Measurements from ENCODE around the gene GLRX.
"Not testable (repeated sequence)": the region's sequence is repeated elsewhere in the genome, so short reads cannot be mapped to it uniquely, and the experiment has no call there.

The GLRX gene

GRCh38 chr5:95830226-95830625 is 7.7 kb upstream of the GLRX start:
- DNase-seq (ENCODE audit: extremely low read depth in 1 of 2, low read depth in 1 of 2), result no peak

- no peak for DNase-seq (ENCODE audit: extremely low read depth in 1 of 2, low read depth in 1 of 2)
These were observed 5.3 kb upstream of the GLRX start for GRCh38 chr5:95827892-95828246.

DNA sequence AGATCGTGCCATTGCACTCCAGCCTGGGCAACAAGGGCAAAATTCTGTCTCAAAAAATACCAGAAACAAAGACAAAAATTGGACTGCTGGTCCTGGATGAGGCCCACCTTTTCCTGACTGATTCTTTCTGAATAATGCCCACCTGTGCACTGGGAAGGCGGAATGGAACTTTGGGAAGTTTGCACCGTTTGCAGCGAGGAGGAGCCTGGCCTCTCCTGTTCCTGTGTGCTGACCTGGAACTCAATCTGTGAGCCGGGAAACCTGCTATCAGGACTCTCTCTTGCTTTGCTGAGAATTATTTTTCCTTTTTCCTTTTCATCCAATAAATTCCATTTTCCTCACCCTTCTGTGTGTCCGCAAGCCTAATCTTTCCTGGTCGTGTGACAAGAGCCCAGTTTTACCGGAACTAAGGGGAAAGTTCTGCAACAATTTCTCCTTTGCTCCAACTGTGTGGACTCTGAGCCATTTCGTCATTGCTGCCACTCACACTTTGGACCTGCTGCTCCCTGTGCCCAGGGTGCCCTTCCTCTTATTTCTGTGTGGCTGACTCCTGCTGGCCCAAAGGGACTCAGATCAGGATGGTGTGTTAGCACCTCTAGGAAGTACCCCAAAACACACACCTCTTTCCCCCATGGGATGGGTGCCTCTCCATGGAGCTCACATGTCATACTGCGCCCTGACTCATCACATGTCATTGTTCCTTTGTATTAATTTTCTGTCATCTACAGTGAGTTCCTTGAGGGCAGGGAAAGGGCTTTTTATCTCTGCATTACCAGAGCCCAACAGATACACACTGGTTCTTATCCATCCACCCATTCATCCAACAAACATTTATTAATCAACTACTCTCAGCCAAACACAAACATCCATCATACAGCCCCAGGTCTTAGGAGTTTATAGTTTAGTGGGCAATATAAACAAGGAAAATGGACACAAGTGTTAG is 4.7 kb upstream of the GLRX start:
- no peak for DNase-seq (ENCODE audit: extremely low read depth in 1 of 2, low read depth in 1 of 2)

- DNase-seq (ENCODE audit: extremely low read depth in 1 of 2, low read depth in 1 of 2), result no peak
These were observed 3.0 kb upstream of the GLRX start for GRCh38 chr5:95825495-95825894.

DNA sequence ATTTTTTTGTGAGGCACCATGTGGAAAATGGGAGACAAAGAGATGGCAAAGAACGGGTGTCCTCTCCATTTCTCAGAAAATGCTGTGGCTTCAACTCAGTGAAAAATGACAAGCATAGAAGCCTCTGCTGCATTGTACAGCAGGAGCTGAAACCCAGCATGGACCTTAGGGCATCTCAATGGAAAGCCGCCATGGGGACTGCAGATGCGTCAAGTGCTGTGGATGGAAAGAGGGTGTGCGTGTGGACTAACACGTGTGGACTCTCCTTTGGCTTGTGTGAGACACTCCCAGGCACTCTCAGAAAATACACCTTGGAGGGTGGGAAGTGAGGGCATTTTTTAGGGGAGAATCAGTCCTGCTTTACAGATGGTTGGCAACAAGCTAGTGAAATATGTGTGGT is 2.2 kb upstream of the GLRX start:
- no peak for DNase-seq (ENCODE audit: extremely low read depth in 1 of 2, low read depth in 1 of 2)

- no peak for DNase-seq (ENCODE audit: extremely low read depth in 1 of 2, low read depth in 1 of 2)
These were observed 1.4 kb upstream of the GLRX start for GRCh38 chr5:95823738-95824609.

DNA sequence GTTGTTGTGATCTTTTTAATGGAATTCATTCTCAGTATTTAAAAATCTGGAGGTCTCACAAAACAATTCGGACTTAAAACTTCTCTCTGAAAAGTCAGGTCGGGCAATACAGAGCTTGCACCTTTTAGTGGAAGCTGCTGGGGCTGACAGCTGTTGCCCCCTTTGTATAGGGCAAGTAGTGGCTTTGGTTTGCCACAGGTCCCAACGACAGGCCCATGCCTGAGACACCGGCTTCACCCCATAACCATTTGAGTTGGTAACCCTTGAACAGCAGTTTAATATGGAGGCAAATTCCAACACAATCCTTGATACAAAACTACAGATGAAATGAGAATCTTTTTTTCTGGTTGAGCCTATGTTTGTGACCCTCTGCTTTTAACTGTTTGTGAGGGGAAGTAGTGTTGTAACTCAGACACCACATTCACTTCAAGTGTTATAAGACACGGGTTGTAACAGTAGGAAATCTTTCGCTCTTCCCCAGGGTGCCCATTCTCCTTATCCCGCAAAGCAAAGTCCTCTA is 752 bp upstream of the GLRX start:
- DNase-seq (ENCODE audit: extremely low read depth in 1 of 2, low read depth in 1 of 2), result no peak

DNA sequence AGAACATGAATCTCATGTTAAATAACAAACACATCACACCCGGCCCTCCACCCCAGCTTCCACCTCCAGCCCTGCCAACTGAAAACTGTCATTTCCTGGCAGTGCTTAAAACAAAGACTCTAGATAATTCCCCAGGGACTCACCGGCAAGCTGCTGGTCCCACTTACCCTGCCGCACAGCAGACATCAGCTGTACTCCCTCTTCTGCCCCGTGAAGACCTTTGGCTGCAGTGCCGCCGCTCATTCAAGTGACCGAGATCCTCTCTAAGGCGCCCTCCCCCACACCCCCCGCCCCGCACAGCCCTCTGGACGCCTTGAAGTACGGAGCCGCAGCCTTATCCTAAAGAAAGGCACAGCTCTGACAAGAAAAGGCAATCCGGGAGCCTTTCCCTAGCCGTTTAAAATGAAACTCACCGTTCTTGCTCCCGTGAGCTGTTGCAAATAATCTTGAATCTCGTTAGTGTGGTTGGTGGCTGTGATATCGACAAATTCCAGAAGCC is 434 bp downstream of the GLRX start:
- DNase-seq (ENCODE audit: extremely low read depth in 1 of 2, low read depth in 1 of 2), result no peak

DNA sequence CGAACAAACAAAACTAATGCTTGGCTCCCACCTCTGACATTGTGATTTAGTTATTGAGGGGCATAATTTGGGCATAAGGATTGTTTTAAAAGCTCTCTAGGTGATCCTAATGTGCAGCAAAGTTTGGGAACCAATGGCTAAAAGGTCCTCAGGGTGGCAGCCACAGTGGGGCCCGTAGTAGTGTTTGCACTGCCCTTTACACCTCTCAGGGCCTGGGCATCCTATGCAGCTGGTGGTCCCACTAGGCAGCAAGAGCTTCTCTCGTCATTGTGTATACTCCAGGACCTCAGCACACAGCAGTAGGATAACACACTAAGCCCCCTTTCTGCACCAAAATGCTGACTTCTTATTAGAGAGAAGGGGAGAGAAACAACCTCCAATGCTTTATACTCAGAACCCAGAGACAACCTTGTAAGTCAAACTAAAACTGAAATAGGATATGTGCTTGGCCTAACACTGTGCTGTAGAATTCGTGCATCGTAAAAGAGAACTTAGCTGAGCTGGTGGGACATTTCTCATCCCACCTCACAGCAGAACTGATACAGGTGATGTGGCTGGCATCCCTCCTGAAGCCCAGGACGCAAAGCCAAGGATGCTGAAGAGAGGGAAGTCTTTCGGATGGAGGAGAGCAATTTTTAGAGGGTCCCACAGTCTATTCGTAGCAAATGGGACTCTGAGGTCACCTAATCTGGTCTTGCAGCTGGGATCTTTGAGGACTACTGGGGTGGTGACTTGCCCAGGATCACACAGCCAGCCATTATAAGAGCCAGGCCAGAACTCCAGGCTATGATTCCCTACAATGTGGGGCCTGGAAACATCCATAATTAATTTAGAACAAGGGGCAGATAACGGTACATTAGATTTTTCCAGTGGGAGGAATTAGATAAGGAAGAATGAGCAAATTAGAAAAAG is 1.2 kb downstream of the GLRX start:
- DNase-seq (ENCODE audit: extremely low read depth in 1 of 2, low read depth in 1 of 2), result no peak

DNA sequence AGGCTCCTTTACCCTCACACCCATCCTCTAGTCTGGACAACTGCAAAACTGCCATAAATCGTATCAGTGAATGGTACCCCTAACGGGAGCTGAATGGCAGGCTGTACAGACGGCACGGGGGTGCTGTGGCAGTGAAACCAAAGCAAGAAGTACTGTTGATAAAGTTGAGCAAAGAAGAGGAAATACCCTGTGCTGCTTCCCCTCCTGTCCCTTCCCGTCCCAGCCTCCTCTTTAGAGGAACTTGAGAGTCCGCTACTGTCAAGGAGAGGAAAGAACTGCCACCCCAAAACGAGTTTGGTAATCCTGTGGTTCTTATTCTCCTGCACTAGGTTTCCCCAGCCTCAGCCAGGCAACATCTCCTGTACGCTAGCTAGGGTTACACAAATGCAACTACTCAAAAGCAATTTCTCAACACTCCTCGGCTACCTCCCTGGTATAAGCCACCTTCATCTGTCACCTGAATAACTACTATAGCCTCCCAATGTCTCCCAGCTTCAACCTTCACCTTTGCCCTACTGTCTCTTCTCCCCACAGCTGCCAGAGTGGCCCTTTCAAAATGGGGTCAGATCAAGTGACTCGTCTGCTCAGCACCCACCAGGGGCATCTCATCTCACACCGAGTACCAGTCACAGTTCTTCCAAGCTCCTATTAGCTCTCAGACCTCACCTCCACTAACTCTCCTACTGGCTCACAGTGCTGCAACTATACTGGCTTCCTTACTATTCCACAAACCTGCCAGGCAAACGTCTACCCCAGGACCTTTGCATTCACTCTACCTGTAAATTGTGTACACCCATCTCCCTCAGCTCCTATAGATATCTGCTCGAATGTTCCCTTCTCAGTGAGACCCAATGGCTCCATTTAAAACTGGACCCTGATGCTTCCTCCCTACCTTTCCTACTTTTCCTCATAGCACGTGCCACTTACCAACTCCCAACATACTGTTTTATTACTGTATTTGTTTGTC is 4.1 kb downstream of the GLRX start:
- DNase-seq (ENCODE audit: extremely low read depth in 1 of 2, low read depth in 1 of 2), result no peak

- DNase-seq (ENCODE audit: extremely low read depth in 1 of 2, low read depth in 1 of 2), result no peak
These were observed 5.1 kb downstream of the GLRX start for GRCh38 chr5:95817430-95817829.

DNA sequence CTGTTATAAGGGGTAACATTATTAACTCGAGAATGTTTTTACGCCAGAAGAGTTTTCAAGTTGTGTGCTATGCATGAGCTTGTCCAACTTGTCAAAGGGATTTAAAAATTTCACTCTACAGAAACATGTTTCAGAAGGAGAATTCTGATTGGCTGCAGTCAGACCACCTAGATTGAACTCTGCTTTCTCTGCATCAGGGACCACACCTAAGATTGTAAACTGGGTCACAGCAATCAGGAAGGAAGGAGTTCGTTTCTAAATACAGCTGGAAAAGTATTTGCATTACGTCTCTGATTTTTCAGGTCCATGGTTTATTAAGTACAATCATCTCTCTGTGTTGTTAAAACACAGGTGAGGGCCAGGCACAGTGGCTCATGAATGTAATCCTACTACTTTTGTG is 5.8 kb downstream of the GLRX start:
- DNase-seq (ENCODE audit: extremely low read depth in 1 of 2, low read depth in 1 of 2), result no peak

DNA sequence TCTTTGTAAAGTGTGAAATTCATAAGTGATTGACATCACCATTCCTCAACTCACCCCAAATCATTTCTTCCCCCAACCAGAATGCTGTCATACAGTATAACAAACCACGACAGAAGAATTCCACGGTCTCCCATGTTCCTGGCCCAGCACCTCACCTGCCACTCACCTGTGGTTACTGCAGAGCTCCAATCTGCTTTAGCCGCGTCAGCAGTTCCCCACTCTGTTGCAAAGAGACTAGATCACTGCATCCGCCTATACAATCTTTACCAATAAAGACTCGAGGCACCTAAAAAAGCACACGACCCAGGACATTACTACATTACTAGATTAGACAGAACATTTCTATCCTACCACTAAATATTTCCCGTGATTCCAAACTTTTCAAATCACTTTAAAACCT is 6.2 kb downstream of the GLRX start:
- DNase-seq (ENCODE audit: extremely low read depth in 1 of 2, low read depth in 1 of 2), result no peak

DNA sequence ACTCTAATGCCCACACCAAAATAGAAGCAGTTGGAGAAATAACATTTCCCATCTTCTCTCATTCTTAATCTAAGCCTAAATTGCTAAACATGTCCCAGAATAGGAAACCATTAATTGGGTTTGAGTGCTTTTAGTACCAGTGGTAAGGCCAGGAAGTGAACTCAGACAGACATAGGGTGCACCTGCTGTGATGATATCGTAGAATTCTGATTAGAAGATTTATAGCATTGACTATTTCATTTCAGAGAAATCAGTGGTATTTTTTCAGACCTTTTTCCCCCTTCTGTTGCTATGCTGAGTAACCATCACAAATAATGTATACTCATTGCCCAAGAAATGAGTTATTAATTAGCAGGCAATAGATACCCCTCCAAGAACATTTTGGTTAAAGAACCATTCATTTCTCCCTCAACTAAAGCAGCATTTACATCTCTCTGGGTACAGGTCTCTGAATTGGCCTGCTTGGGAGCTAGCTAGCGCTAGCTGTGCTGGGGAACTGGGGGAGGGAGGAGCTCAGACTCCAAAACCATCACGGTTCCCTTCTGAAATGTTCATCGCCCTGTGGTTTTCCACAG is 7.3 kb downstream of the GLRX start:
- no peak for DNase-seq (ENCODE audit: extremely low read depth in 1 of 2, low read depth in 1 of 2)

DNA sequence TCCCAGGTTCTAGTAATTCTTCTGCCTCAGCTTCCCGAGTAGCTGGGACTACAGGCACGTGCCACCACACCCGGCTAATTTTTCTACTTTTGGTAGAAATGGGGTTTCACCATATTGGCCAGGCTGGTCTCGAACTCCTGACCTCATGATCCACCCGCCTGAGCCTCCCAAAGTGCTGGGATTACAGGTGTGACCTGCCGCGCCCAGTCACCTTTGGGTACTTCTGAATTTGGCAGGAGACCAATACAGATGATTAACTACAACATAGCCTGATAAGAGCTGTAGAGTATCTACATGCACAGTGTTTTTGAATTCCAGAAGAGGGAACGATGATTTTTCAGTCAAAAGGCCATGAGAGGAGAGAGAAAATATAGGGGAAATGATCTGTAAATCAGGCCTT is 9.5 kb downstream of the GLRX start:
- not testable (repeated sequence) for DNase-seq (ENCODE audit: extremely low read depth in 1 of 2, low read depth in 1 of 2)

GRCh38 chr5:95812074-95812471 is 10.5 kb downstream of the GLRX start:
- no peak for DNase-seq (ENCODE audit: extremely low read depth in 1 of 2, low read depth in 1 of 2)

GRCh38 chr5:95811461-95812073 is 11.0 kb downstream of the GLRX start:
- DNase-seq (ENCODE audit: extremely low read depth in 1 of 2, low read depth in 1 of 2), result not testable (repeated sequence)

- DNase-seq (ENCODE audit: extremely low read depth in 1 of 2, low read depth in 1 of 2), result not testable (repeated sequence)
These were observed 11.5 kb downstream of the GLRX start for GRCh38 chr5:95811126-95811423.
